Upper lobe of left lung (tissue), 6 donors: ENCODE measurements around the gene TINCR. TPM values are rescaled to one million over a fixed set of nuclear protein-coding genes. Genes with fewer than 3 reads are reported as not detected.

ENCODE experiments used
- ATAC-seq, 2 donors: fragments of 200-7000 bp; cut with Tn5 transposase; one replicate each; pipeline ENCODE4 v1.9.1; 2022; ENCODE audit warnings: mild to moderate bottlenecking in 2 of 2, moderate library complexity in 2 of 2; ENCODE audit not compliant: low FRiP score in 2 of 2
- DNase-seq, 2 donors: peaks; one replicate each; pipeline ENCODE4 v3.0.0-alpha.2; 2019 to 2020
- H3K27ac ChIP-seq, 4 donors: fragments of 200-600 bp; sonication (generic); one replicate each; pipeline ENCODE4 v1.5.1; 2016 to 2019
- H3K27me3 ChIP-seq, 4 donors: fragments of 200-600 bp; sonication (generic); one replicate each; pipeline ENCODE4 v1.5.1; 2017 to 2019
- H3K36me3 ChIP-seq, 4 donors: fragments of 200-600 bp; sonication (generic); one replicate each; pipeline ENCODE4 v1.5.1; 2016 to 2019
- H3K4me1 ChIP-seq, 4 donors: fragments of 200-600 bp; sonication (generic); one replicate each; pipeline ENCODE4 v1.5.1; 2018 to 2019
- H3K4me3 ChIP-seq, 4 donors: fragments of 200-600 bp; sonication (generic); one replicate each; pipeline ENCODE4 v1.5.1; 2017 to 2019; ENCODE audit warnings: mild to moderate bottlenecking in 2 of 4, moderate library complexity in 1 of 4
- H3K9me3 ChIP-seq, 4 donors: fragments of 200-600 bp; sonication (generic); one replicate each; pipeline ENCODE4 v1.5.1; 2018 to 2019
- EP300 ChIP-seq, 4 donors: sonication (generic); formaldehyde crosslinking; IDR thresholded peaks; one replicate each; pipeline ENCODE4 v1.5.1; 2017; ENCODE audit warnings: antibody characterized with exemption in 4 of 4, control low read depth in 2 of 4
- POLR2A ChIP-seq, 4 donors: fragments of 450-650 bp; IDR thresholded peaks; one replicate each; pipeline ENCODE4 v1.5.1; 2016 to 2017; ENCODE audit warnings: antibody characterized with exemption in 4 of 4, mild to moderate bottlenecking in 2 of 4
- POLR2AphosphoS5 ChIP-seq, 2 donors: sonication (generic); formaldehyde crosslinking; IDR thresholded peaks; one replicate each; pipeline ENCODE4 v1.5.1; 2017; ENCODE audit warnings: antibody characterized with exemption in 2 of 2
- WGBS, 2 donors: methylation state at CpG; one replicate each; pipeline ENCODE4 v1.1.5; 2017 to 2018; 5-methylcytosine and 5-hydroxymethylcytosine counted together
- total RNA-seq, 6 donors: library from RNA; depleted of rRNA in 4 of 6; stranded (reverse); fragments of >200 nt in 4 of 6; gene quantifications; one replicate each; pipeline versions ENCODE4 v1.1.0 to v1.2.1, GENCODE V29; 2016 to 2021
- TF ChIP-seq, protein P1 (sequence below), 6 experiments: fragments of 450-650 bp in 4 of 6; fragments of 200-600 bp in 2 of 6; sonication (generic) in 2 of 6; IDR thresholded peaks; one replicate each; pipeline ENCODE4 v1.5.1; 2016 to 2019; ENCODE audit warnings: antibody characterized with exemption in 6 of 6
- donor health status: DM: no; HTN: no; CAD: no; lungs with moderate emphysema.
- donor health status: DM: no; HTN: yes; CAD: no; lungs with severe emphysema.

TINCR gene
- total RNA-seq, 6 donors from 2014 or later, result 3.1 to 12.8 (median 4.3) TPM

DNA sequence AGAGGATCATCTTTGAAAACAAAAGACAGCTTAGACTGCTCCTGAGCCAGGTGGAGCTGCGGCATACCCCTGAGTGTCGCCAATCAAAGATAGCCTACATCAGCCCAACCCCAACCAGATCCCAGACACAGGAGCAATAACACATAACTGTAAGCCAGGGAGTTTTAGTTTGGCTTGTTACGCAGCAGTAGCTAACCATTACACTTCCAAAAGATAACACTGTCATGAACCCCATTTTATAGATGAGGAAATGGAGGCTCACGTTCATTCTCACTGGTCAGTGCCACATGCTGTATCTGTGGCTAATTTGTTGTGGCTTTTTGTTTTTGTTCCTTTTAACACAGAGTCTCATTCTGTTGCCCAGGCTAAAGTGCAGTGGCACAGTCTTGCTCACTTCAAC, 47.3 kb downstream of the TINCR start:
- no peak overlapping the region for H3K4me3 ChIP-seq
- TF ChIP-seq POLR2AphosphoS5 (IDR thresholded peaks at IDR 0.05) (no peak), EP300 (IDR thresholded peaks at IDR 0.05) (no peak), POLR2A (IDR thresholded peaks at IDR 0.05) (no peak)
- TF ChIP-seq, protein P1, sequence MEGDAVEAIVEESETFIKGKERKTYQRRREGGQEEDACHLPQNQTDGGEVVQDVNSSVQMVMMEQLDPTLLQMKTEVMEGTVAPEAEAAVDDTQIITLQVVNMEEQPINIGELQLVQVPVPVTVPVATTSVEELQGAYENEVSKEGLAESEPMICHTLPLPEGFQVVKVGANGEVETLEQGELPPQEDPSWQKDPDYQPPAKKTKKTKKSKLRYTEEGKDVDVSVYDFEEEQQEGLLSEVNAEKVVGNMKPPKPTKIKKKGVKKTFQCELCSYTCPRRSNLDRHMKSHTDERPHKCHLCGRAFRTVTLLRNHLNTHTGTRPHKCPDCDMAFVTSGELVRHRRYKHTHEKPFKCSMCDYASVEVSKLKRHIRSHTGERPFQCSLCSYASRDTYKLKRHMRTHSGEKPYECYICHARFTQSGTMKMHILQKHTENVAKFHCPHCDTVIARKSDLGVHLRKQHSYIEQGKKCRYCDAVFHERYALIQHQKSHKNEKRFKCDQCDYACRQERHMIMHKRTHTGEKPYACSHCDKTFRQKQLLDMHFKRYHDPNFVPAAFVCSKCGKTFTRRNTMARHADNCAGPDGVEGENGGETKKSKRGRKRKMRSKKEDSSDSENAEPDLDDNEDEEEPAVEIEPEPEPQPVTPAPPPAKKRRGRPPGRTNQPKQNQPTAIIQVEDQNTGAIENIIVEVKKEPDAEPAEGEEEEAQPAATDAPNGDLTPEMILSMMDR (IDR thresholded peaks at IDR 0.05), result no peak
- no peaks in the 10 kb centered on the region for H3K4me1 ChIP-seq
- DNase-seq, result no peak
- 88 to 96% methylated on average over 4 of the region's 4 CpGs for WGBS, 2 donors
- no peaks in the 10 kb centered on the region for H3K36me3 ChIP-seq
- peaks cover 6 to 12% (median 9%) of the 10 kb centered on the region in 4 donors for H3K9me3 ChIP-seq
- no peak overlapping the region for H3K27ac ChIP-seq
- H3K27me3 ChIP-seq, result no peaks in the 10 kb centered on the region
- no peak for ATAC-seq

DNA sequence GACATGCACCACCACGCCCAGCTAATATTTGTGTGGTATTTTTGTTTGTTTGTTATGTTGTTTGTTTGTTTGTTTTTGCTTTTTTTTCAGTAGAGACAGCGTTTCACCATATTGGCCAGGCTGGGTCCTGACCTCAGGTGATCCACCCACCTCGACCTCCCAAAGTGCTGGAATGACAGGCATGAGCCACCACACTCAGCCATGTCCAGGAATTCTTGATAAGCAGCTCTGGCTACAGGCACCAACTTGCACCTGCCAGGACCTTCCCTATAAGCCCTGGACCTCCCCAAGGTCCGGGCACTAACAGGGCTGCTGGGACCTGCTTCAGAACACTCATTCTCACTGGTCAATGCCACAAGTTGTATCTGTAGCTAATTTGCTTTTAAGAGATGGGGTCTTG, 48.7 kb downstream of the TINCR start:
- WGBS, 2 donors, result 58 to 68% methylated on average over 4 of the region's 4 CpGs
- no peak for ATAC-seq

GRCh38 chr19:5515737-5516136, 52.0 kb downstream of the TINCR start:
- 63 to 70% methylated on average over 5 of the region's 5 CpGs for WGBS, 2 donors
- Histone ChIP-seq H3K4me3 (no peak overlapping the region), H3K27ac (no peak overlapping the region), H3K27me3 (no peaks in the 10 kb centered on the region), H3K4me1 (no peaks in the 10 kb centered on the region), H3K9me3 (peaks cover 6 to 13% (median 10%) of the 10 kb centered on the region in 4 donors), H3K36me3 (no peaks in the 10 kb centered on the region)
- DNase-seq, result no peak
- TF ChIP-seq POLR2AphosphoS5 (IDR thresholded peaks at IDR 0.05) (no peak), POLR2A (IDR thresholded peaks at IDR 0.05) (no peak), EP300 (IDR thresholded peaks at IDR 0.05) (no peak)
- TF ChIP-seq, protein P1 (IDR thresholded peaks at IDR 0.05), result no peak
- no peak for ATAC-seq

More for the DNA sequence above, 48.7 kb downstream of the TINCR start:
- H3K4me3 ChIP-seq, result no peak overlapping the region
- no peak overlapping the region for H3K27ac ChIP-seq
- H3K36me3 ChIP-seq, result no peaks in the 10 kb centered on the region
- DNase-seq, result no peak
- no peak for TF ChIP-seq POLR2A (IDR thresholded peaks at IDR 0.05)
- TF ChIP-seq, protein P1 (IDR thresholded peaks at IDR 0.05), result no peak
- no peak for TF ChIP-seq POLR2AphosphoS5 (IDR thresholded peaks at IDR 0.05)
- no peak for TF ChIP-seq EP300 (IDR thresholded peaks at IDR 0.05)
- peaks cover 6 to 13% (median 10%) of the 10 kb centered on the region in 4 donors for H3K9me3 ChIP-seq
- no peaks in the 10 kb centered on the region for H3K4me1 ChIP-seq
- no peaks in the 10 kb centered on the region for H3K27me3 ChIP-seq

GRCh38 chr19:5514001-5514400, 53.8 kb downstream of the TINCR start:
- WGBS, 2 donors, result 56 to 59% methylated on average over 3 of the region's 3 CpGs
- Histone ChIP-seq H3K4me3 (no peak overlapping the region), H3K27me3 (no peaks in the 10 kb centered on the region), H3K36me3 (no peaks in the 10 kb centered on the region), H3K4me1 (no peaks in the 10 kb centered on the region), H3K9me3 (peaks cover 6 to 13% (median 8%) of the 10 kb centered on the region in 4 donors), H3K27ac (no peak overlapping the region)
- DNase-seq, result no peak
- TF ChIP-seq POLR2AphosphoS5 (IDR thresholded peaks at IDR 0.05) (no peak), POLR2A (IDR thresholded peaks at IDR 0.05) (no peak)
- TF ChIP-seq, protein P1 (IDR thresholded peaks at IDR 0.05), result no peak
- ATAC-seq, result no peak

GRCh38 chr19:5512715-5513114, 55.0 kb downstream of the TINCR start:
- no peak for ATAC-seq

More at GRCh38 chr19:5512715-5513114, 55.0 kb downstream of the TINCR start:
- 63 to 77% methylated on average over 23 of the region's 23 CpGs for WGBS, 2 donors
- H3K4me1 ChIP-seq, result no peaks in the 10 kb centered on the region
- DNase-seq, result no peak
- no peak overlapping the region for H3K4me3 ChIP-seq
- H3K27me3 ChIP-seq, result no peaks in the 10 kb centered on the region
- H3K36me3 ChIP-seq, result no peaks in the 10 kb centered on the region
- H3K9me3 ChIP-seq, result peaks cover 6 to 13% (median 8%) of the 10 kb centered on the region in 4 donors
- H3K27ac ChIP-seq, result no peak overlapping the region
- TF ChIP-seq, protein P1 (IDR thresholded peaks at IDR 0.05), result no peak
- TF ChIP-seq POLR2AphosphoS5 (IDR thresholded peaks at IDR 0.05), result no peak
- TF ChIP-seq POLR2A (IDR thresholded peaks at IDR 0.05), result no peak
- TF ChIP-seq EP300 (IDR thresholded peaks at IDR 0.05), result no peak
